HepG2 (cell line): ENCODE results near the gene CCDC88A. TPM values are rescaled to one million over a fixed set of nuclear protein-coding genes. Genes with fewer than 3 reads are reported as not detected.

ENCODE experiments used
- ATAC-seq: fragments of 200-7000 bp; cut with Tn5 transposase; 3 replicates; pipeline ENCODE4 v1.9.1; 2020; ENCODE audit warnings: mild to moderate bottlenecking, moderate library complexity
- BruUV-seq: library from RNA; stranded (reverse); fragments of 400-500 nt; replicated peaks from 2 replicates; lab custom pipeline; 2021; lab: Mats Ljungman, UMichigan
- CTCF ChIA-PET: fragments of 300-600 bp; formaldehyde crosslinking; extraction: SDS; loops from one replicate; lab custom pipeline; 2021; ENCODE audit warnings: low total read pairs, inconsistent platforms, low intra/inter-chr PET ratio; lab: Yijun Ruan, JAX
- POLR2A ChIA-PET: fragments of 350-600 bp; sonication (Branson Sonifier 250); formaldehyde crosslinking; loops from one replicate; lab custom pipeline; 2020; ENCODE audit warnings: antibody characterized with exemption, inconsistent platforms; lab: Yijun Ruan, JAX
- DNase-seq: peaks from one replicate; pipeline ENCODE4 v3.0.0-alpha.2; 2015; ENCODE audit warnings: low spot score
- FAIRE-seq: peaks from 3 replicates; lab custom pipeline; 2011; peaks lifted over from hg19 to GRCh38; lab: Jason Lieb, UNC
- H2AFZ ChIP-seq: one replicate; pipeline ENCODE4 v1.6.1; 2011; ENCODE audit warnings: low read length, inconsistent platforms
- H3K27ac ChIP-seq: fragments of 300-600 bp; 3 replicates; pipeline ENCODE4 v1.8.0; 2011; ENCODE audit warnings: mixed run types, mild to moderate bottlenecking, mixed read lengths, low read length, inconsistent platforms; ENCODE audit not compliant: insufficient read depth; ENCODE audit errors: extremely low read length
- H3K27me3 ChIP-seq, 2 experiments: fragments of 200-600 bp in 1 of 2; 2 replicates in 1 of 2; 3 replicates in 1 of 2; pipeline versions ENCODE4 v1.6.0 to v1.8.0; 2011; ENCODE audit warnings: low read length in 2 of 2, mild to moderate bottlenecking in 2 of 2, moderate library complexity in 2 of 2, inconsistent platforms in 1 of 2; ENCODE audit not compliant: insufficient read depth in 2 of 2, control insufficient read depth in 1 of 2
- H3K36me3 ChIP-seq, 2 experiments: fragments of 200-600 bp in 1 of 2; replicated peaks in 1 of 2; 2 replicates in 1 of 2; 3 replicates in 1 of 2; pipeline versions ENCODE4 v1.5.1 to v1.8.0; 2011; ENCODE audit warnings: low read length in 2 of 2, inconsistent platforms in 1 of 2; ENCODE audit not compliant: insufficient read depth in 2 of 2, control insufficient read depth in 1 of 2
- H3K4me1 ChIP-seq: 2 replicates; pipeline ENCODE4 v1.5.1; 2012; ENCODE audit warnings: low read length, inconsistent platforms; ENCODE audit not compliant: insufficient read depth
- H3K4me2 ChIP-seq: 2 replicates; pipeline ENCODE4 v1.6.0; 2011; ENCODE audit warnings: low read depth, low read length, inconsistent platforms
- H3K4me3 ChIP-seq, 3 experiments: fragments of 200-600 bp in 1 of 3; sonication (generic), shearing (Covaris generic) in 1 of 3; replicated peaks in 1 of 3; 2 replicates each; pipeline ENCODE4 v1.5.1; 2011 to 2016; ENCODE audit warnings: low read length in 3 of 3, inconsistent platforms in 2 of 3, low read depth in 2 of 3, mild to moderate bottlenecking in 2 of 3, control low read depth in 1 of 3, mixed read lengths in 1 of 3; ENCODE audit not compliant: insufficient read depth in 1 of 3
- H3K79me2 ChIP-seq: one replicate; pipeline ENCODE4 v1.6.1; 2011; ENCODE audit warnings: low read length, inconsistent platforms; ENCODE audit not compliant: insufficient read depth
- H3K9ac ChIP-seq: 2 replicates; pipeline ENCODE4 v1.6.0; 2011; ENCODE audit warnings: mild to moderate bottlenecking, low read depth, low read length, inconsistent platforms; ENCODE audit not compliant: insufficient read depth
- H3K9me3 ChIP-seq: 2 replicates; pipeline ENCODE4 v1.5.1; 2012; ENCODE audit warnings: mild to moderate bottlenecking, low read length
- H4K20me1 ChIP-seq: 2 replicates; pipeline ENCODE4 v1.6.0; 2011; ENCODE audit warnings: inconsistent platforms, mild to moderate bottlenecking, low read length, moderate library complexity; ENCODE audit not compliant: insufficient read depth
- BRF2 ChIP-seq: sonication (generic); formaldehyde crosslinking; IDR thresholded peaks from 2 replicates; pipeline ENCODE4 v1.8.1; 2022; ENCODE audit warnings: mild to moderate bottlenecking, missing genetic modification reagents
- CEBPB ChIP-seq: IDR thresholded peaks from 2 replicates; pipeline ENCODE4 v1.6.1; 2011; ENCODE audit warnings: low read depth, low read length, improper control_type of control experiment, borderline replicate concordance
- CREM ChIP-seq, 2 experiments: sonication (generic) in 1 of 2; formaldehyde crosslinking in 1 of 2; IDR thresholded peaks; 2 replicates each; pipeline versions ENCODE4 v1.4.0 to v1.6.1; 2016 to 2020; ENCODE audit warnings: antibody characterized with exemption in 1 of 2, mild to moderate bottlenecking in 1 of 2, missing genetic modification reagents in 1 of 2
- HNF4G ChIP-seq, 2 experiments: sonication (generic) in 1 of 2; formaldehyde crosslinking in 1 of 2; IDR thresholded peaks; 2 replicates each; pipeline versions ENCODE4 v1.4.0 to v1.6.1; 2011 to 2020; ENCODE audit warnings: borderline replicate concordance in 2 of 2, low read depth in 2 of 2, mild to moderate bottlenecking in 2 of 2, low read length in 1 of 2, missing genetic modification reagents in 1 of 2, moderate library complexity in 1 of 2
- JUND ChIP-seq: sonication (generic); formaldehyde crosslinking; IDR thresholded peaks from 2 replicates; pipeline ENCODE4 v1.8.0; 2022; ENCODE audit warnings: mild to moderate bottlenecking, missing genetic modification reagents
- WGBS: methylation state at CpG from one replicate; pipeline ENCODE4 v1.1.6; 2017; ENCODE audit warnings: low lambda C conversion rate; 5-methylcytosine and 5-hydroxymethylcytosine counted together
- in situ Hi-C: cut with HindIII; loops from 2 replicates; pipeline ENCODE4 v1.10.0; 2017; ENCODE audit warnings: low pct_unique_long_range_greater_than_20kb; ENCODE audit not compliant: extremely low pct_ligation_motif_present
- intact Hi-C: fragments of 100-400 bp; cut with micrococcal nuclease; formaldehyde crosslinking; loops from one replicate; pipeline ENCODE4 v1.10.0; 2022; ENCODE audit not compliant: unreplicated experiment
- polyA plus RNA-seq, 8 experiments: library from polyadenylated mRNA; depleted of rRNA in 3 of 8; stranded (reverse) in 7 of 8; unstranded in 1 of 8; fragments of >200 nt; fragmentation: Illumina TruSeq in 4 of 8; extraction: Trizol in 4 of 8; gene quantifications; 2 replicates each; pipeline versions ENCODE4 v1.2.1 to v1.2.3, GENCODE V29; 2011 to 2016; ENCODE audit warnings: low read depth in 4 of 8, missing spikeins in 1 of 8, mixed read lengths in 1 of 8; ENCODE audit not compliant: insufficient read depth in 1 of 8
- total RNA-seq, 5 experiments: library from RNA; depleted of rRNA; stranded (reverse); fragments of >200 nt; fragmentation: Illumina TruSeq; extraction: Trizol; gene quantifications; 2 replicates each; pipeline ENCODE4 v1.2.3, GENCODE V29; 2016; ENCODE audit warnings: low read depth in 1 of 5
- TF ChIP-seq, protein P1 (sequence below): sonication (generic); formaldehyde crosslinking; IDR thresholded peaks from 2 replicates; pipeline ENCODE4 v1.4.0; 2020; ENCODE audit warnings: missing genetic modification reagents, borderline replicate concordance

CCDC88A gene
- total and polyA plus RNA-seq, 2 of the 13 experiments (the other 11 are each of a cell fraction or from before 2014, with no cell fraction given) = 43.2 to 84.1 TPM

DNA sequence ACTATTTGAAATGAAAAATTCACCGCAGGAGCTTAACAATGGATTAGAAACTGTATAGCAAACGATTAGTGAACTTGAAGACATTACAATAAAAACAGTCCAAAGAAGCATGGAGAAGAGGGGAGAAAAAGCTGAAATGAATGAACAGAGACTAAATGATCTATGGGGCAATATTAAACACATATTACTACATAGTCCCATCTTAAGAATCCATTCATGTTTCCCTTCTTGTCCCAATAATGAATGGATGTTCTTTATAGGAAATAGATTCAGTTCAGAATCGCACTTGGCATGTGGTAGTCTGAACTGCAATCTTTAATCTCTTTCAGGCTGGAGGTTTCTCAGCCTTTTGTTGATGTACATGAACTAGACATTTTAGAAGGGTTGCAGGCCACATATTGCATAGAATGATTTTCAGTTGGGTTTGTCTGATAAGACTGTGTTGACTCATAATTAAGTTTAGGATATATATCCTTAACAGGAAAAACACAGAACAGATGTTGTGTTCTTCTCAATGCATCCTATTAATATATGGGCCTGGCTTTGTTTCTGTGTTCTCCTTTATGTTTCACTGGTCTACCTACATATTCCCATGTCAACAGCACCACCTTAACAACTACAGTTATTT is 27.9 kb downstream of the CCDC88A start:
- no TSS peak for BruUV-seq
- intact Hi-C loops (no loop called here), in situ Hi-C loops (no loop called here)
- H3K9ac ChIP-seq = no peak overlapping the region
- no peaks in the 10 kb centered on the region for H3K27me3 ChIP-seq
- no peaks in the 10 kb centered on the region for H3K9me3 ChIP-seq
- ATAC-seq (no peak), DNase-seq (no peak), FAIRE-seq (no peak)
- H3K27ac ChIP-seq = peak overlapping the region; percentile 4
- no peaks in the 10 kb centered on the region for H4K20me1 ChIP-seq
- TF ChIP-seq JUND (CRISPR knock-in tag) (no peak), CEBPB (0 out of 2 replicates have a peak, but pooled peaks have one; percentile 8)
- H3K4me2 ChIP-seq = no peak overlapping the region
- 90% methylated on average over 3 of the region's 3 CpGs for WGBS
- H2AFZ ChIP-seq = no peak overlapping the region
- POLR2A ChIA-PET = interaction anchor here (0.9 to 1.2 kb wide), 2 partner anchors 28 to 128 kb away, joined by 3 to 4 read pairs; partner anchors contain the start of genes CCDC88A and CFAP36
- no peak overlapping the region for H3K4me3 ChIP-seq
- H3K36me3 ChIP-seq = 0 out of 5 replicates have a peak, but pooled peaks cover 0 to 1% of the 10 kb centered on the region in 2 experiments
- CTCF ChIA-PET = no interaction called here
- peaks cover 20% of the 10 kb centered on the region for H3K79me2 ChIP-seq
- peaks cover 18% of the 10 kb centered on the region for H3K4me1 ChIP-seq

GRCh38 chr2:55391155-55391554 is 28.5 kb downstream of the CCDC88A start:
- POLR2A ChIA-PET = interaction anchor here (0.9 to 1.2 kb wide), 2 partner anchors 28 to 128 kb away, joined by 3 to 4 read pairs; partner anchors contain the start of genes CCDC88A and CFAP36
- Histone ChIP-seq H3K9ac (no peak overlapping the region), H2AFZ (no peak overlapping the region), H3K27me3 (no peaks in the 10 kb centered on the region), H4K20me1 (no peaks in the 10 kb centered on the region), H3K4me2 (no peak overlapping the region), H3K36me3 (0 out of 5 replicates have a peak, but pooled peaks cover 0 to 2% of the 10 kb centered on the region in 2 experiments), H3K27ac (peak overlapping the region; percentile 4), H3K4me3 (no peak overlapping the region), H3K79me2 (peaks cover 20% of the 10 kb centered on the region), H3K4me1 (peaks cover 18% of the 10 kb centered on the region), H3K9me3 (no peaks in the 10 kb centered on the region)
- WGBS = 66% methylated on average over 2 of the region's 2 CpGs
- CTCF ChIA-PET = no interaction called here
- in situ Hi-C loops = no loop called here
- DNase-seq = peak; percentile 31
- intact Hi-C loops = no loop called here
- peak; percentile 27; the same call in 2 of the 3 replicates for ATAC-seq
- no TSS peak for BruUV-seq
- TF ChIP-seq CREM (IDR thresholded peaks at IDR 0.05) (0 out of 2 replicates have a peak, but pooled peaks have one; percentile 14), CREM (CRISPR knock-in tag; IDR thresholded peaks at IDR 0.05) (no peak), HNF4G (IDR thresholded peaks at IDR 0.05; ENCODE audit: borderline replicate concordance, low read depth, low read length) (0 out of 2 replicates have a peak, but pooled peaks have one; percentile 4), HNF4G (CRISPR knock-in tag; IDR thresholded peaks at IDR 0.05; ENCODE audit: borderline replicate concordance, low read depth) (no peak), BRF2 (no peak)
- TF ChIP-seq, protein P1, sequence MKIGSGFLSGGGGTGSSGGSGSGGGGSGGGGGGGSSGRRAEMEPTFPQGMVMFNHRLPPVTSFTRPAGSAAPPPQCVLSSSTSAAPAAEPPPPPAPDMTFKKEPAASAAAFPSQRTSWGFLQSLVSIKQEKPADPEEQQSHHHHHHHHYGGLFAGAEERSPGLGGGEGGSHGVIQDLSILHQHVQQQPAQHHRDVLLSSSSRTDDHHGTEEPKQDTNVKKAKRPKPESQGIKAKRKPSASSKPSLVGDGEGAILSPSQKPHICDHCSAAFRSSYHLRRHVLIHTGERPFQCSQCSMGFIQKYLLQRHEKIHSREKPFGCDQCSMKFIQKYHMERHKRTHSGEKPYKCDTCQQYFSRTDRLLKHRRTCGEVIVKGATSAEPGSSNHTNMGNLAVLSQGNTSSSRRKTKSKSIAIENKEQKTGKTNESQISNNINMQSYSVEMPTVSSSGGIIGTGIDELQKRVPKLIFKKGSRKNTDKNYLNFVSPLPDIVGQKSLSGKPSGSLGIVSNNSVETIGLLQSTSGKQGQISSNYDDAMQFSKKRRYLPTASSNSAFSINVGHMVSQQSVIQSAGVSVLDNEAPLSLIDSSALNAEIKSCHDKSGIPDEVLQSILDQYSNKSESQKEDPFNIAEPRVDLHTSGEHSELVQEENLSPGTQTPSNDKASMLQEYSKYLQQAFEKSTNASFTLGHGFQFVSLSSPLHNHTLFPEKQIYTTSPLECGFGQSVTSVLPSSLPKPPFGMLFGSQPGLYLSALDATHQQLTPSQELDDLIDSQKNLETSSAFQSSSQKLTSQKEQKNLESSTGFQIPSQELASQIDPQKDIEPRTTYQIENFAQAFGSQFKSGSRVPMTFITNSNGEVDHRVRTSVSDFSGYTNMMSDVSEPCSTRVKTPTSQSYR (CRISPR knock-in tag) = peak; percentile 26; the same call in 1 of the 2 replicates
- FAIRE-seq = no peak
